ENCODE measurements around the gene PTGDS. TPM values are rescaled to one million over a fixed set of nuclear protein-coding genes. Genes with fewer than 3 reads are reported as not detected.

The PTGDS gene
- total RNA-seq, 1 experiment from 2014 or later: 3.6 TPM

- H3K79me1 ChIP-seq (ENCODE audit: insufficient read depth, low read depth, low read length, poor library complexity, severe bottlenecking): no peaks in the 10 kb centered on the region
- H3K9me3 ChIP-seq (ENCODE audit: control insufficient read depth, low read depth, low read length): no peaks in the 10 kb centered on the region
- Mint-ChIP-seq H3K27me3 (ENCODE audit: low read depth) (peaks cover 4% of the 10 kb centered on the region), H3K9me3 (no peaks in the 10 kb centered on the region), H3K27ac (no peak overlapping the region), H3K4me1 (peaks cover 0 to 8% of the 10 kb centered on the region in 2 experiments; a peak in 2 of 4 replicates), H3K36me3 (ENCODE audit: insufficient read depth in 1 of 3, low read depth in 3 of 3) (peaks cover 0 to 3% (median 0%) of the 10 kb centered on the region in 3 experiments; a peak in 1 of 7 replicates), H3K4me3 (no peak overlapping the region)
- H3K23me2 ChIP-seq (ENCODE audit: insufficient read length, low read depth, low read length, poor library complexity, severe bottlenecking): peaks cover 3% of the 10 kb centered on the region
- no peak overlapping the region for H3K9ac ChIP-seq (ENCODE audit: extremely low read depth, insufficient read length, low read length)
- no peak overlapping the region for H3T11ph ChIP-seq (ENCODE audit: low read length)
- no peak overlapping the region for H4K8ac ChIP-seq (replicated peaks; ENCODE audit: insufficient read length, low read depth, low read length)
- H3K79me2 ChIP-seq (ENCODE audit: insufficient read depth, low read length): no peaks in the 10 kb centered on the region
- H2BK120ac ChIP-seq (ENCODE audit: low read depth, low read length, poor library complexity, severe bottlenecking): no peak overlapping the region
- H4K20me1 ChIP-seq (ENCODE audit: control insufficient read depth, insufficient read depth, insufficient read length): no peaks in the 10 kb centered on the region
- DNase-seq: no peak
- H3K4ac ChIP-seq (ENCODE audit: low read depth, low read length): no peak overlapping the region
- no peak overlapping the region for H3K23ac ChIP-seq (ENCODE audit: insufficient read length, low read depth, low read length)
- H4K91ac ChIP-seq (ENCODE audit: insufficient read length, low read depth, low read length): no peak overlapping the region
- no peak overlapping the region for H3K27ac ChIP-seq (ENCODE audit: insufficient read length, low read depth, low read length)
- no CpG with 5 or more reads among the region's 9 CpGs for WGBS (ENCODE audit: extremely low coverage, insufficient read length, low lambda C conversion rate)
- H2AK5ac ChIP-seq (ENCODE audit: insufficient read length, low read length): no peak overlapping the region
- H2BK15ac ChIP-seq (ENCODE audit: low read depth, low read length): no peak overlapping the region
- H2BK20ac ChIP-seq (ENCODE audit: low read depth, low read length, poor library complexity, severe bottlenecking): no peak overlapping the region
- no peak overlapping the region for H2AFZ ChIP-seq (ENCODE audit: low read length)
- no peak overlapping the region for H2BK5ac ChIP-seq (ENCODE audit: insufficient read length, low read length)
- no peak for TF ChIP-seq CTCF (conservative IDR thresholded peaks at IDR 0.05)
- no peak overlapping the region for H3K4me2 ChIP-seq (ENCODE audit: insufficient read depth, insufficient read length, low read length)
- H3K56ac ChIP-seq (ENCODE audit: insufficient read length, low read depth, low read length): no peak overlapping the region
- H4K5ac ChIP-seq (ENCODE audit: insufficient read length, low read depth, low read length): no peak overlapping the region
- H3K4me1 ChIP-seq (ENCODE audit: insufficient read depth, low read length): no peaks in the 10 kb centered on the region; the same call in 1 of the 2 replicates
- no peak overlapping the region for H2BK12ac ChIP-seq (ENCODE audit: insufficient read length, low read depth, low read length)
- no peak overlapping the region for H3K14ac ChIP-seq (ENCODE audit: insufficient read depth, low read length)
- H3K18ac ChIP-seq (ENCODE audit: insufficient read length, low read depth, low read length): no peak overlapping the region
- no peaks in the 10 kb centered on the region for H3K27me3 ChIP-seq (ENCODE audit: insufficient read depth, low read length)
Observed at GRCh38 chr9:136983167-136983566, 5.9 kb downstream of the PTGDS start.
